GM23248 (cell line): ENCODE data around the gene NUB1. TPM values are rescaled to one million over a fixed set of nuclear protein-coding genes. Genes with fewer than 3 reads are reported as not detected.

Experiments used
- DNase-seq: peaks from one replicate; pipeline ENCODE4 v3.0.0-alpha.2; 2015
- H2AFZ ChIP-seq: fragments of 200-600 bp; sonication (generic); 2 replicates; pipeline ENCODE4 v1.6.1; 2016; ENCODE audit warnings: antibody characterized with exemption
- H3F3A ChIP-seq: fragments of 200-600 bp; sonication (generic); 2 replicates; pipeline ENCODE4 v1.6.1; 2016; ENCODE audit warnings: mild to moderate bottlenecking, antibody characterized with exemption, mixed run types; ENCODE audit not compliant: insufficient read depth
- H3K27ac ChIP-seq: fragments of 200-600 bp; sonication (generic); 2 replicates; pipeline ENCODE4 v1.5.1; 2016; ENCODE audit warnings: mild to moderate bottlenecking
- H3K27me3 ChIP-seq: fragments of 200-600 bp; sonication (generic); replicated peaks from 2 replicates; pipeline ENCODE4 v1.6.1; 2016; ENCODE audit warnings: mild to moderate bottlenecking; ENCODE audit not compliant: insufficient read depth
- H3K36me3 ChIP-seq: fragments of 200-600 bp; sonication (generic); 2 replicates; pipeline ENCODE4 v1.6.1; 2016; ENCODE audit warnings: low read depth, mild to moderate bottlenecking
- H3K4me1 ChIP-seq: fragments of 200-600 bp; sonication (generic); 2 replicates; pipeline ENCODE4 v1.6.1; 2016; ENCODE audit warnings: mild to moderate bottlenecking; ENCODE audit not compliant: insufficient read depth
- H3K4me2 ChIP-seq: fragments of 200-600 bp; sonication (generic); one replicate; pipeline ENCODE4 v1.6.1; 2016; ENCODE audit warnings: mild to moderate bottlenecking; ENCODE audit not compliant: unreplicated experiment
- H3K4me3 ChIP-seq: fragments of 200-600 bp; sonication (generic); 2 replicates; pipeline ENCODE4 v1.5.1; 2016; ENCODE audit warnings: mild to moderate bottlenecking
- H3K79me2 ChIP-seq: fragments of 200-600 bp; sonication (generic); 2 replicates; pipeline ENCODE4 v1.6.1; 2016; ENCODE audit warnings: mild to moderate bottlenecking; ENCODE audit not compliant: insufficient read depth
- H3K9ac ChIP-seq: fragments of 200-600 bp; sonication (generic); 2 replicates; pipeline ENCODE4 v1.6.1; 2016; ENCODE audit warnings: mild to moderate bottlenecking
- H3K9me2 ChIP-seq: fragments of 200-600 bp; sonication (generic); 2 replicates; pipeline ENCODE4 v1.6.1; 2016; ENCODE audit warnings: mixed run types, mild to moderate bottlenecking, moderate library complexity; ENCODE audit not compliant: insufficient read depth
- H3K9me3 ChIP-seq: fragments of 200-600 bp; sonication (generic); one replicate; pipeline ENCODE4 v1.6.1; 2017; ENCODE audit warnings: low read depth
- H4K20me1 ChIP-seq: fragments of 200-600 bp; sonication (generic); 2 replicates; pipeline ENCODE4 v1.6.0; 2016; ENCODE audit not compliant: insufficient read depth
- EZH2 ChIP-seq: fragments of 200-600 bp; sonication (generic); IDR thresholded peaks from 2 replicates; pipeline ENCODE4 v1.6.1; 2018; ENCODE audit warnings: antibody characterized with exemption, mild to moderate bottlenecking; ENCODE audit not compliant: insufficient read depth, poor library complexity, severe bottlenecking
- EZH2phosphoT487 ChIP-seq: fragments of 200-600 bp; sonication (generic); IDR thresholded peaks from 2 replicates; pipeline ENCODE4 v1.6.1; 2018; ENCODE audit warnings: antibody characterized with exemption, moderate library complexity, mild to moderate bottlenecking, low read depth; ENCODE audit not compliant: insufficient read depth
- WGBS, 2 experiments: methylation state at CpG; one replicate each; pipeline ENCODE4 v1.1.6; 2015 to 2017; ENCODE audit warnings: low lambda C conversion rate in 2 of 2, low coverage in 1 of 2; ENCODE audit errors: missing lambda C conversion rate in 2 of 2; 5-methylcytosine and 5-hydroxymethylcytosine counted together
- in situ Hi-C: fragments of 300-500 bp; cut with MboI; formaldehyde crosslinking; loops from 2 replicates; pipeline ENCODE4 v1.15.0; 2020
- polyA plus RNA-seq: library from polyadenylated mRNA; unstranded; fragments of >200 nt; fragmentation: Nextera tagmentation; extraction: Ambion mirVana; gene quantifications from 2 replicates; pipeline ENCODE4 v1.2.1, GENCODE V29; 2016
- total RNA-seq: library from RNA; depleted of rRNA; stranded (reverse); fragments of >200 nt; shearing (Covaris generic); gene quantifications from 2 replicates; pipeline ENCODE4 v1.2.3, GENCODE V29; 2014

The NUB1 gene
- total and polyA plus RNA-seq, 2 experiments from 2014 or later, result 43.4 to 48.0 TPM

DNA sequence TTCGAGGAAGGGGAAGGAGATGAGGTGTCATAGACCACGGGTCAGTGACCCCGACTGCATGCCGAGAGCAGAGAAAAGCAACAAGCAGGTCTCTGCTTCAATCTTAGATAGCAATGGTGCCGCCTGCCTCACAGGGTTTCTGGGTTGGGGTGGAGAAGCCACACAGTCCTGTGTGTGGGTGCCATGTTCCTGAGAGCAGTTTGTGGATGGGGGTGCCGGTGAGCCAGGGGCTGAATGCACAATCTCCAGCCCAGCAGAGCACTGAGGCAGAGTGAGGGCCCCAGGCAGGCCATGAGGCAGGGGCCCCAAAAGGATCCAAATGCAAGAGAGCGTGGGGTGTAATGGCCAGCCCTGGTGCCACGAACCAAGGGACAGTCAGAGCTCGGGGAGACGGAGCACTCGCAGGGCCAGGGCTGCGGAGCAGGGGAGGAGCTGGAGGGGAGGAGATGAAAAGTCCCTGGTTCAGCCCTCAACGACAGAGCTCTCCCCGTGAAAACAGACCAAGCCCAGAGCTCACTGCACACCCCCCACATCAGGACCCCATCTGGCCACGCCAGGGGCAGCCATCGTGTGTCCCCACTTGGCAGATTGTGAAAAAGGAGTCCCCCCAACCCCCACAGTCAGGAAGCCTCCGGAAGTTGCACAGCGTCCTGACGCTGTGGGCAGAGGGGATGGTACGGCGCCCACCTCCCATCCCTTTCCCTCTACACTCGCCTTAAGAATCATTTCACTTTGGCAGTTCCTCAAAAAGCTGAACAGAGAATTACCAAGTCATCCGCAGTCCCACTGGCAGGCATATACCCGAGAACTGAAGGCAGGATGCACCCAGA is 48.4 kb downstream of the NUB1 start:
- Histone ChIP-seq H4K20me1 (no peaks in the 10 kb centered on the region), H3K4me1 (no peaks in the 10 kb centered on the region), H3K9ac (no peak overlapping the region), H3K4me2 (no peak overlapping the region), H3K27ac (no peak overlapping the region), H3K9me3 (no peaks in the 10 kb centered on the region), H2AFZ (no peak overlapping the region), H3F3A (no peaks in the 10 kb centered on the region), H3K9me2 (no peaks in the 10 kb centered on the region), H3K27me3 (no peaks in the 10 kb centered on the region; the same call in 1 of the 2 replicates), H3K36me3 (no peaks in the 10 kb centered on the region), H3K79me2 (no peaks in the 10 kb centered on the region), H3K4me3 (no peak overlapping the region)
- no peak for DNase-seq
- in situ Hi-C loops, result no loop called here
- TF ChIP-seq EZH2phosphoT487 (no peak), EZH2 (no peak)
- 74 to 77% methylated on average over 23 to 24 of the region's 24 CpGs for WGBS, 2 experiments

GRCh38 chr7:151390598-151391357 is 49.2 kb downstream of the NUB1 start:
- H4K20me1 ChIP-seq, result no peaks in the 10 kb centered on the region
- no peak overlapping the region for H3K9ac ChIP-seq
- no peak overlapping the region for H3K4me2 ChIP-seq
- no peak for DNase-seq
- H2AFZ ChIP-seq, result no peak overlapping the region
- no peaks in the 10 kb centered on the region for H3K36me3 ChIP-seq
- in situ Hi-C loops, result no loop called here
- H3K27ac ChIP-seq, result no peak overlapping the region
- no peaks in the 10 kb centered on the region for H3K79me2 ChIP-seq
- no peaks in the 10 kb centered on the region; the same call in 1 of the 2 replicates for H3K27me3 ChIP-seq
- no peaks in the 10 kb centered on the region for H3K4me1 ChIP-seq
- no peaks in the 10 kb centered on the region for H3K9me2 ChIP-seq
- no peaks in the 10 kb centered on the region for H3K9me3 ChIP-seq
- H3K4me3 ChIP-seq, result no peak overlapping the region
- 68 to 69% methylated on average over 22 to 25 of the region's 25 CpGs for WGBS, 2 experiments
- no peaks in the 10 kb centered on the region for H3F3A ChIP-seq
- TF ChIP-seq EZH2phosphoT487, result no peak

DNA sequence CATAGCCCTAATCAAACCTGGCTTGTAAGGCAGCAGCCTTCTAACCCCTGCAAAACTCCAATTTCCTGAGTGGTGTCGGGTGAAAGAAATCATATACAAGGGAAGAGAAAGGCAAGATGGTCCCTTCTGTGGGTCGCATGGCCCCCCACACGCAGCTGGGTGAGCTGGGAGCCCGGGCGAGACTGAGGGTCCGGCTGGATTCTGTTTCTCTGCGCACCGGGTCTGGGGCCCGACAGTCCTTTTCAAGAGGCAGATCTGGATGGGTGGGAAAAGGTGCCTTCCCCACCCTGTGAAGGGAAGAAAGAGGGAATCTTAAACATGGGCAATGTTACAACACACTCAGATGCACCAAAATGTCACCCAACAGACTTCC is 49.7 kb downstream of the NUB1 start:
- Histone ChIP-seq H3K79me2 (no peaks in the 10 kb centered on the region), H3K9me2 (no peaks in the 10 kb centered on the region), H3K36me3 (no peaks in the 10 kb centered on the region), H3K27ac (no peak overlapping the region), H3K4me3 (no peak overlapping the region), H3K4me1 (no peaks in the 10 kb centered on the region), H3K4me2 (no peak overlapping the region), H3K9me3 (no peaks in the 10 kb centered on the region), H3F3A (no peaks in the 10 kb centered on the region), H3K9ac (no peak overlapping the region), H3K27me3 (no peaks in the 10 kb centered on the region; the same call in 1 of the 2 replicates), H4K20me1 (no peaks in the 10 kb centered on the region), H2AFZ (no peak overlapping the region)
- in situ Hi-C loops, result no loop called here
- TF ChIP-seq EZH2phosphoT487 (no peak), EZH2 (no peak)
- 75 to 81% methylated on average over 9 of the region's 9 CpGs for WGBS, 2 experiments
- no peak for DNase-seq

- no peak overlapping the region for H2AFZ ChIP-seq
- no peaks in the 10 kb centered on the region for H3K9me2 ChIP-seq
- H3K36me3 ChIP-seq, result no peaks in the 10 kb centered on the region
- no peak overlapping the region for H3K4me2 ChIP-seq
- H3K9me3 ChIP-seq, result no peaks in the 10 kb centered on the region
- in situ Hi-C loops, result no loop called here
- H3K4me3 ChIP-seq, result no peak overlapping the region
- no peaks in the 10 kb centered on the region for H4K20me1 ChIP-seq
- 54 to 64% methylated on average over 7 to 8 of the region's 8 CpGs for WGBS, 2 experiments
- no peaks in the 10 kb centered on the region; the same call in 1 of the 2 replicates for H3K27me3 ChIP-seq
- H3K9ac ChIP-seq, result no peak overlapping the region
- TF ChIP-seq EZH2phosphoT487 (no peak), EZH2 (no peak)
- no peaks in the 10 kb centered on the region for H3K4me1 ChIP-seq
- DNase-seq, result no peak
- H3F3A ChIP-seq, result no peaks in the 10 kb centered on the region
- no peaks in the 10 kb centered on the region for H3K79me2 ChIP-seq
- no peak overlapping the region for H3K27ac ChIP-seq
Measured at GRCh38 chr7:151392002-151392401, 50.4 kb downstream of the NUB1 start.
